Liver (tissue), 9 donors: Measurements from ENCODE around the gene PPP1R14D. TPM values are rescaled to one million over a fixed set of nuclear protein-coding genes. Genes with fewer than 3 reads are reported as not detected.
A peak's percentile ranks its signal among the peaks of the same experiment; 100 is the strongest.

Experiments used
- DNase-seq: peaks from one replicate; pipeline ENCODE4 v3.0.0-alpha.2; 2017; ENCODE audit warnings: low spot score
- H3K27ac ChIP-seq, 2 donors: one replicate each; pipeline ENCODE4 v1.7.0; 2013; ENCODE audit warnings: inconsistent platforms in 2 of 2, low read length in 2 of 2, control low read depth in 1 of 2, low read depth in 1 of 2, mild to moderate bottlenecking in 1 of 2
- H3K27me3 ChIP-seq, 4 donors: one replicate each; pipeline versions ENCODE4 v1.6.1 to v1.7.0; 2013; ENCODE audit warnings: low read length in 3 of 4, inconsistent platforms in 1 of 4, mild to moderate bottlenecking in 1 of 4, moderate library complexity in 1 of 4; ENCODE audit not compliant: control insufficient read depth in 4 of 4, insufficient read depth in 4 of 4
- H3K36me3 ChIP-seq, 4 donors: one replicate each; pipeline versions ENCODE4 v1.6.1 to v1.7.0; 2013; ENCODE audit warnings: low read length in 3 of 4, mild to moderate bottlenecking in 3 of 4, low read depth in 1 of 4, moderate library complexity in 1 of 4; ENCODE audit not compliant: control insufficient read depth in 4 of 4, insufficient read depth in 3 of 4
- H3K4me1 ChIP-seq, 4 donors: one replicate each; pipeline versions ENCODE4 v1.6.1 to v1.7.0; 2013; ENCODE audit warnings: low read length in 3 of 4, mild to moderate bottlenecking in 3 of 4, moderate library complexity in 1 of 4; ENCODE audit not compliant: control insufficient read depth in 4 of 4, insufficient read depth in 4 of 4
- H3K4me3 ChIP-seq, 3 donors: one replicate each; pipeline versions ENCODE4 v1.6.1 to v1.7.0; 2013; ENCODE audit warnings: low read length in 3 of 3, control low read depth in 1 of 3, low read depth in 1 of 3, mild to moderate bottlenecking in 1 of 3
- H3K9ac ChIP-seq, 2 donors: one replicate each; pipeline ENCODE4 v1.7.0; 2013; ENCODE audit warnings: low read length in 2 of 2, mild to moderate bottlenecking in 2 of 2, moderate library complexity in 2 of 2, control low read depth in 1 of 2, low read depth in 1 of 2
- H3K9me3 ChIP-seq, 4 donors: one replicate each; pipeline versions ENCODE4 v1.6.1 to v1.7.0; 2013; ENCODE audit warnings: low read length in 3 of 4; ENCODE audit not compliant: control insufficient read depth in 4 of 4
- EGR1 ChIP-seq, 2 donors: IDR thresholded peaks; 2 replicates each; pipeline ENCODE4 v1.6.1; 2016 to 2018; ENCODE audit warnings: antibody characterized with exemption in 2 of 2, low read depth in 2 of 2
- FOXA2 ChIP-seq: IDR thresholded peaks from 2 replicates; pipeline ENCODE4 v1.6.1; 2016; ENCODE audit warnings: antibody characterized with exemption
- HNF4A ChIP-seq, 2 donors: conservative IDR thresholded peaks; 2 replicates each; pipeline ENCODE4 v1.6.1; 2016; ENCODE audit warnings: antibody characterized with exemption in 2 of 2, mild to moderate bottlenecking in 2 of 2
- HNF4G ChIP-seq: IDR thresholded peaks from 2 replicates; pipeline ENCODE4 v1.6.1; 2016; ENCODE audit warnings: antibody characterized with exemption
- JUND ChIP-seq, 2 donors: IDR thresholded peaks; 2 replicates each; pipeline ENCODE4 v1.6.1; 2016; ENCODE audit warnings: antibody characterized with exemption in 2 of 2
- RAD21 ChIP-seq, 2 donors: IDR thresholded peaks; 2 replicates each; pipeline ENCODE4 v1.6.1; 2016; ENCODE audit warnings: antibody characterized with exemption in 2 of 2, mild to moderate bottlenecking in 2 of 2
- RXRA ChIP-seq, 2 donors: IDR thresholded peaks; 2 replicates each; pipeline ENCODE4 v1.6.1; 2017 to 2018; ENCODE audit warnings: antibody characterized with exemption in 2 of 2, mild to moderate bottlenecking in 1 of 2
- SP1 ChIP-seq: IDR thresholded peaks from 2 replicates; pipeline ENCODE4 v1.6.1; 2018; ENCODE audit warnings: antibody characterized with exemption, mild to moderate bottlenecking
- TAF1 ChIP-seq: conservative IDR thresholded peaks from 2 replicates; pipeline ENCODE4 v1.6.1; 2016; ENCODE audit warnings: antibody characterized with exemption, mild to moderate bottlenecking
- YY1 ChIP-seq: IDR thresholded peaks from 2 replicates; pipeline ENCODE4 v1.6.1; 2016; ENCODE audit warnings: antibody characterized with exemption, mild to moderate bottlenecking
- WGBS: extraction: QIAGEN DNeasy Blood & Tissue Kit; methylation state at CpG from one replicate; pipeline ENCODE4 v1.1.7; 2013; 5-methylcytosine and 5-hydroxymethylcytosine counted together
- polyA plus RNA-seq, 2 donors: library from polyadenylated mRNA; stranded (reverse) in 1 of 2; unstranded in 1 of 2; fragments of 200-250 nt in 1 of 2; fragments of >200 nt in 1 of 2; fragmentation: Nextera tagmentation in 1 of 2; extraction: Ambion mirVana in 1 of 2; gene quantifications; one replicate each; pipeline versions ENCODE4 v1.2.1 to v1.2.3, GENCODE V29; 2013 to 2015
- total RNA-seq, 2 donors: library from RNA; depleted of rRNA; stranded (reverse); fragments of >200 nt; gene quantifications; one replicate each; pipeline ENCODE4 v1.2.3, GENCODE V29; 2014
- TF ChIP-seq, protein P1 (sequence below): IDR thresholded peaks from 2 replicates; pipeline ENCODE4 v1.6.1; 2016; ENCODE audit warnings: antibody characterized with exemption
- TF ChIP-seq, protein P2 (sequence below): IDR thresholded peaks from 2 replicates; pipeline ENCODE4 v1.6.1; 2016; ENCODE audit warnings: antibody characterized with exemption
- TF ChIP-seq, protein P3 (sequence below): fragments of 150-350 bp; IDR thresholded peaks from 2 replicates; pipeline ENCODE4 v1.5.1; 2017; ENCODE audit warnings: improper control_type of control experiment, low read depth, low read length; ENCODE audit not compliant: missing input control
- TF ChIP-seq, protein P4 (sequence below): IDR thresholded peaks from 2 replicates; pipeline ENCODE4 v1.6.1; 2016; ENCODE audit warnings: antibody characterized with exemption, mild to moderate bottlenecking
- donor health status: healthy.
- donor health status: healthy.
- donor health status: healthy.
- donor health status: healthy.
- donor health status: healthy.

Gene PPP1R14D
- total and polyA plus RNA-seq, 4 donors, result not detected

DNA sequence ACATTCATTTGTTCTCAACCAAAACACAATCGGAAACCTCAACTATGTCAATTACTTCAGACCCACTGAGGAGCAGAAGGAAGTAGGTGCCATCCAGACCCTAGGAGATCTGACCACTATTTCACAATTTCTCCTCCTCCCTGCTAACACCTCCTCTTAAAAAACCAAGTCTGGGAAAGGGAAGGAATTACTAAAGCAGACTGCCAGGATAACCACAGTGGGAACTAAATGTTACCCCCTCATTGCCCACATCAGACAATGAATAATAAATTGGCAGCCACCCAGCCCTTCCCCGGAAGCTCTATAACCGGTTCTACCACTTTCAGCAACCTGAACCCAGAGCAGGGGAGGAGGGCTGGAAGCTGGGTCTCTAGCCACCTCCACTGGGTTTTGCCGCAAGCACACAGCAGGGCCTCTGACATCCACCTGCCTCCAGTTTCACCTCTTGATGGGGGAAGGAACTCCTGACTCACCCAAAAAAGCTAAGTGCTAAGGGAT lies 41.1 kb downstream of the PPP1R14D start:
- peaks cover 0 to 18% (median 8%) of the 10 kb centered on the region in 4 donors for H3K4me1 ChIP-seq
- 38% methylated on average over 4 of the region's 4 CpGs for WGBS

DNA sequence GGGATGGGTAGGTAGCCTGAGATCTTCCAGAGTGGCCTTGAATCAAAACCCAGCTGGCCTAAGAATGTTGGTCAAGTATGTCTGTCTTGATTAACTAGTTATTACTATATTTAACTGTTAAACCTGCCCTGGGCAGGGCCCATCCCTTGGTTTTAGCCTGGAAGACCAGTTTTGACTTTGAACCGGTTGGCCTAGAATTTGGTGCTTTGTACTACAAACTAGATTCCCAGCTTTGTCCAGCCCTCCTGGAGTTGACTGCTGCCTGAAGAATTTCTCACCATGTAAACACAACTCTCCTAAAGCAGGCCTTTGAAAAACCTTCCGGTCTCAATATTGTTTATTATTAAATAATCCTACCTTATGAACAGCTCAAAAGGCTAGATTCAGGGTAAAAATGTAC lies 42.7 kb downstream of the PPP1R14D start:
- no peaks in the 10 kb centered on the region for H3K36me3 ChIP-seq
- peaks cover 0 to 16% (median 8%) of the 10 kb centered on the region in 4 donors for H3K4me1 ChIP-seq
- no peak overlapping the region for H3K9ac ChIP-seq
- DNase-seq, result no peak
- no peak overlapping the region for H3K27ac ChIP-seq
- no peaks in the 10 kb centered on the region for H3K27me3 ChIP-seq
- no peaks in the 10 kb centered on the region for H3K9me3 ChIP-seq
- TF ChIP-seq, protein P1, sequence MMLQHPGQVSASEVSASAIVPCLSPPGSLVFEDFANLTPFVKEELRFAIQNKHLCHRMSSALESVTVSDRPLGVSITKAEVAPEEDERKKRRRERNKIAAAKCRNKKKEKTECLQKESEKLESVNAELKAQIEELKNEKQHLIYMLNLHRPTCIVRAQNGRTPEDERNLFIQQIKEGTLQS, result no peak
- peak in 1 of 2 donors; percentile 2 for TF ChIP-seq HNF4A (conservative IDR thresholded peaks at IDR 0.05)
- no peak overlapping the region for H3K4me3 ChIP-seq
- 65% methylated on average over 2 of the region's 2 CpGs for whole genome bisulfite sequencing

More for the DNA sequence above, 41.1 kb downstream of the PPP1R14D start:
- Histone ChIP-seq H3K27me3 (no peaks in the 10 kb centered on the region), H3K36me3 (peaks cover 0 to 5% (median under 1%) of the 10 kb centered on the region in 4 donors), H3K4me3 (no peak overlapping the region), H3K9ac (no peak overlapping the region), H3K27ac (peak overlapping the region in 1 of 2 donors; percentile 10), H3K9me3 (no peaks in the 10 kb centered on the region)
- DNase-seq, result no peak
- TF ChIP-seq JUND (IDR thresholded peaks at IDR 0.05) (no peak), SP1 (peak; percentile 17)

DNA sequence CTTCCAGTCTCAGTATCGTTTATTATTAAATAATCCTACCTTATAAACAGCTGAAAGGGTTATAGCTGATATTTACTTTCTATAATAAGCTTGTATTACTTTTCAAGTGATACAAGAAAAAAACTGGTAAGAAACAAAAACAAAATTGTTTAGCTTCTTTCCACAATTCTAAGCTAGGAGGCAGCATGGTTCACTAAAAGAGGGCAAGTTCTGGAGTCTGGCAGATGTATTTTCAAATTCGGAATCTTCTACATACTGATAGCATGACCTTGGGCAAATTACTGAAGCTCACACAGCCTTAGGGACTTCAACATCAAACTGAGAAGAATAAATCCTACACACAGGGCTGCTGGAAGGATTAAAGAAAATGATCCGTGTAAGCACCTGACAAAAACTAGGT lies 43.3 kb downstream of the PPP1R14D start:
- 60% methylated on average over 3 of the region's 3 CpGs for WGBS
- H3K9ac ChIP-seq, result no peak overlapping the region
- DNase-seq, result no peak
- H3K4me1 ChIP-seq, result peaks cover 0 to 16% (median 8%) of the 10 kb centered on the region in 4 donors
- H3K9me3 ChIP-seq, result no peaks in the 10 kb centered on the region
- no peak overlapping the region for H3K27ac ChIP-seq
- TF ChIP-seq, protein P2, sequence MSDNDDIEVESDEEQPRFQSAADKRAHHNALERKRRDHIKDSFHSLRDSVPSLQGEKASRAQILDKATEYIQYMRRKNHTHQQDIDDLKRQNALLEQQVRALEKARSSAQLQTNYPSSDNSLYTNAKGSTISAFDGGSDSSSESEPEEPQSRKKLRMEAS, result no peak
- peak; percentile 64 to 68 for TF ChIP-seq RAD21 (IDR thresholded peaks at IDR 0.05)
- H3K27me3 ChIP-seq, result no peaks in the 10 kb centered on the region
- no peaks in the 10 kb centered on the region for H3K36me3 ChIP-seq
- no peak overlapping the region for H3K4me3 ChIP-seq

DNA sequence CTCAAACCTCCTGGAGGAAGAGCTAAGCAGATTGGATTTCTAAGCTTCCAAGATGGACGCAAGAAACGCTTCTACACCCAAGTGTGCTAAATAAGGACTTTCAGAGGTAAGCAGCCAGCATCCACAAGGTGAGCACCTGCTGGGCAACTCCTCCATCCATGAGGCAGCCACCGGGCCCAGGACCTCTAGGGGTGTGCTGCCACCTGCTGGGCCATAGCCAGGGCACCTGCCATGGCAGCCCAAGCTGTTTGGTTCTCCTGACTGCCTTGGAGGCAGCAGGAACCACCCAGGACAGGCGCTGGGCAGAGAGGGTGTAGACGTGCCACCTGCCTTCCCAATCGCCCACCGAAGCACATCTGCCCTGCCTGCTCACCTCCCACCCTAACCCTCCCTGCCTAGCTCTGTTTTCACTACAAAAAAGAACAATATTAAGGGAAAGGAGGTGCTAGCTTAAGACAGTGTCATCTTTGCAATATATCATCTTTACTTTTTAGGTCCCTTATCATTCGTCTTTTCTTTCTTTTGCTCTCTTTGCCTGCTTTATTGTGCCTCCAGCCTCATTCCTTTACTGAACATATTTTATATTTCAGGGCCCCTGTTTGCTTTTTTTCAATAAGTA lies 45.8 kb downstream of the PPP1R14D start:
- Histone ChIP-seq H3K4me1 (peaks cover 0 to 13% (median 8%) of the 10 kb centered on the region in 4 donors), H3K36me3 (peaks cover 4 to 14% (median 10%) of the 10 kb centered on the region in 4 donors), H3K4me3 (no peak overlapping the region), H3K9ac (no peak overlapping the region), H3K27me3 (no peaks in the 10 kb centered on the region), H3K9me3 (no peaks in the 10 kb centered on the region), H3K27ac (no peak overlapping the region)
- TF ChIP-seq, protein P3, sequence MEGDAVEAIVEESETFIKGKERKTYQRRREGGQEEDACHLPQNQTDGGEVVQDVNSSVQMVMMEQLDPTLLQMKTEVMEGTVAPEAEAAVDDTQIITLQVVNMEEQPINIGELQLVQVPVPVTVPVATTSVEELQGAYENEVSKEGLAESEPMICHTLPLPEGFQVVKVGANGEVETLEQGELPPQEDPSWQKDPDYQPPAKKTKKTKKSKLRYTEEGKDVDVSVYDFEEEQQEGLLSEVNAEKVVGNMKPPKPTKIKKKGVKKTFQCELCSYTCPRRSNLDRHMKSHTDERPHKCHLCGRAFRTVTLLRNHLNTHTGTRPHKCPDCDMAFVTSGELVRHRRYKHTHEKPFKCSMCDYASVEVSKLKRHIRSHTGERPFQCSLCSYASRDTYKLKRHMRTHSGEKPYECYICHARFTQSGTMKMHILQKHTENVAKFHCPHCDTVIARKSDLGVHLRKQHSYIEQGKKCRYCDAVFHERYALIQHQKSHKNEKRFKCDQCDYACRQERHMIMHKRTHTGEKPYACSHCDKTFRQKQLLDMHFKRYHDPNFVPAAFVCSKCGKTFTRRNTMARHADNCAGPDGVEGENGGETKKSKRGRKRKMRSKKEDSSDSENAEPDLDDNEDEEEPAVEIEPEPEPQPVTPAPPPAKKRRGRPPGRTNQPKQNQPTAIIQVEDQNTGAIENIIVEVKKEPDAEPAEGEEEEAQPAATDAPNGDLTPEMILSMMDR, result peak; percentile 83
- TF ChIP-seq RAD21 (IDR thresholded peaks at IDR 0.05) (peak; percentile 90 to 98), EGR1 (IDR thresholded peaks at IDR 0.05; ENCODE audit: low read depth in 2 of 2) (no peak), TAF1 (no peak), YY1 (no peak), SP1 (no peak), FOXA2 (no peak), RXRA (IDR thresholded peaks at IDR 0.05) (peak in 1 of 2 donors; percentile 22), HNF4G (no peak)
- TF ChIP-seq, protein P4, sequence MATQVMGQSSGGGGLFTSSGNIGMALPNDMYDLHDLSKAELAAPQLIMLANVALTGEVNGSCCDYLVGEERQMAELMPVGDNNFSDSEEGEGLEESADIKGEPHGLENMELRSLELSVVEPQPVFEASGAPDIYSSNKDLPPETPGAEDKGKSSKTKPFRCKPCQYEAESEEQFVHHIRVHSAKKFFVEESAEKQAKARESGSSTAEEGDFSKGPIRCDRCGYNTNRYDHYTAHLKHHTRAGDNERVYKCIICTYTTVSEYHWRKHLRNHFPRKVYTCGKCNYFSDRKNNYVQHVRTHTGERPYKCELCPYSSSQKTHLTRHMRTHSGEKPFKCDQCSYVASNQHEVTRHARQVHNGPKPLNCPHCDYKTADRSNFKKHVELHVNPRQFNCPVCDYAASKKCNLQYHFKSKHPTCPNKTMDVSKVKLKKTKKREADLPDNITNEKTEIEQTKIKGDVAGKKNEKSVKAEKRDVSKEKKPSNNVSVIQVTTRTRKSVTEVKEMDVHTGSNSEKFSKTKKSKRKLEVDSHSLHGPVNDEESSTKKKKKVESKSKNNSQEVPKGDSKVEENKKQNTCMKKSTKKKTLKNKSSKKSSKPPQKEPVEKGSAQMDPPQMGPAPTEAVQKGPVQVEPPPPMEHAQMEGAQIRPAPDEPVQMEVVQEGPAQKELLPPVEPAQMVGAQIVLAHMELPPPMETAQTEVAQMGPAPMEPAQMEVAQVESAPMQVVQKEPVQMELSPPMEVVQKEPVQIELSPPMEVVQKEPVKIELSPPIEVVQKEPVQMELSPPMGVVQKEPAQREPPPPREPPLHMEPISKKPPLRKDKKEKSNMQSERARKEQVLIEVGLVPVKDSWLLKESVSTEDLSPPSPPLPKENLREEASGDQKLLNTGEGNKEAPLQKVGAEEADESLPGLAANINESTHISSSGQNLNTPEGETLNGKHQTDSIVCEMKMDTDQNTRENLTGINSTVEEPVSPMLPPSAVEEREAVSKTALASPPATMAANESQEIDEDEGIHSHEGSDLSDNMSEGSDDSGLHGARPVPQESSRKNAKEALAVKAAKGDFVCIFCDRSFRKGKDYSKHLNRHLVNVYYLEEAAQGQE, result no peak
- 45% methylated on average over 8 of the region's 8 CpGs for WGBS
- peak; percentile 81 for DNase-seq
